ENCODE data around the gene EPG5. TPM values are rescaled to one million over a fixed set of nuclear protein-coding genes. Genes with fewer than 3 reads are reported as not detected.

The EPG5 gene
- total and polyA plus RNA-seq, 2 of the 4 experiments (the other 2 are of a cell fraction): 37.3 to 114 TPM

- no peak overlapping the region for H2AK9ac ChIP-seq (replicated peaks; ENCODE audit: low read depth, low read length, poor library complexity)
- no peaks in the 10 kb centered on the region for H3K27me3 ChIP-seq (ENCODE audit: control insufficient read depth, insufficient read depth, low read length)
- H3K4me2 ChIP-seq (ENCODE audit: low read depth, low read length): no peak overlapping the region
- no TSS peak for BruUV-seq (replicated peaks)
- no peak overlapping the region for H2AFZ ChIP-seq (replicated peaks; ENCODE audit: low read length, poor library complexity)
- dilution Hi-C loops (cut with HindIII; ENCODE audit: low sequenced_read_pairs, unreplicated experiment) (no loop called here), intact Hi-C loops (cut with micrococcal nuclease) (no loop called here), in situ Hi-C loops (cut with MboI; ENCODE audit: low sequenced_read_pairs) (no loop called here)
- peaks cover 9 to 14% of the 10 kb centered on the region in 2 experiments for H3K79me1 ChIP-seq (ENCODE audit: low read depth in 1 of 2, low read length in 2 of 2)
- H3K9me3 ChIP-seq (ENCODE audit: control insufficient read depth, insufficient read depth, low read length): no peaks in the 10 kb centered on the region
- CTCF ChIA-PET: no interaction called here
- no peak overlapping the region for H4K8ac ChIP-seq (ENCODE audit: low read depth in 2 of 2, low read length in 2 of 2)
- H3K9ac ChIP-seq (ENCODE audit: low read depth, low read length): no peak overlapping the region
- DNase-seq: no peak
- H2AK5ac ChIP-seq (ENCODE audit: low read depth, low read length): no peak overlapping the region
- no peak overlapping the region for H2BK120ac ChIP-seq (ENCODE audit: low read depth, low read length)
- no peaks in the 10 kb centered on the region for H4K20me1 ChIP-seq (ENCODE audit: insufficient read depth, low read length)
- H2BK15ac ChIP-seq (ENCODE audit: low read depth, low read length): no peak overlapping the region
- no peak overlapping the region for H3K56ac ChIP-seq (ENCODE audit: extremely low read depth, insufficient read depth, low read length)
- POLR2A ChIA-PET (ENCODE audit: unreplicated experiment): no interaction called here
- H3K9me1 ChIP-seq (ENCODE audit: insufficient read depth, low read length): no peaks in the 10 kb centered on the region
- H3K4ac ChIP-seq (ENCODE audit: low read depth, low read length): no peak overlapping the region
- no peak overlapping the region for H2BK20ac ChIP-seq (ENCODE audit: low read depth, low read length)
- no peaks in the 10 kb centered on the region for H3K4me1 ChIP-seq (ENCODE audit: control insufficient read depth, insufficient read depth, low read length)
- no peak overlapping the region for H3K14ac ChIP-seq (replicated peaks; ENCODE audit: low read depth, low read length)
- H3K36me3 ChIP-seq (ENCODE audit: control insufficient read depth, insufficient read depth, low read length): peaks cover 35% of the 10 kb centered on the region
- H3K27ac ChIP-seq (ENCODE audit: insufficient read depth, low read length): no peak overlapping the region
- H2BK5ac ChIP-seq (ENCODE audit: low read depth, low read length, poor library complexity, severe bottlenecking): no peak overlapping the region
- ATAC-seq (ENCODE audit: low read depth): no peak
- WGBS, 2 experiments (ENCODE audit: extremely low coverage in 2 of 2, insufficient read length in 1 of 2): 89 to 100% methylated on average over 1 of the region's 7 CpGs
- H4K91ac ChIP-seq (ENCODE audit: insufficient read depth, low read depth, low read length): no peak overlapping the region
- no peak overlapping the region for H3K23ac ChIP-seq (ENCODE audit: low read depth, low read length)
- no peak overlapping the region for H3K4me3 ChIP-seq (ENCODE audit: insufficient read depth, low read depth, low read length)
- no peak overlapping the region for H3K18ac ChIP-seq (ENCODE audit: low read depth, low read length)
- H4K5ac ChIP-seq (ENCODE audit: low read depth, low read length): no peak overlapping the region
- TF ChIP-seq CTCF (conservative IDR thresholded peaks at IDR 0.05; ENCODE audit: low read depth, low read length) (no peak), SMC3 (IDR thresholded peaks at IDR 0.05; ENCODE audit: low read depth, low read length) (no peak), MAFK (IDR thresholded peaks at IDR 0.05; ENCODE audit: low read depth, low read length) (no peak), CHD1 (IDR thresholded peaks at IDR 0.05; ENCODE audit: low read depth, low read length) (no peak), FOS (IDR thresholded peaks at IDR 0.05; ENCODE audit: low read depth, low read length) (no peak), RCOR1 (IDR thresholded peaks at IDR 0.05; ENCODE audit: insufficient replicate concordance, low read length) (no peak), NFE2L2 (IDR thresholded peaks at IDR 0.05; ENCODE audit: low read depth, low read length) (no peak)
Observed at GRCh38 chr18:45896452-45896851, 70.7 kb downstream of the EPG5 start.

Measured in IMR-90 (cell line).